HG02885 (cell line): ENCODE results near the gene CDC42BPB.

Experiments
- ATAC-seq: cut with Tn5 transposase; IDR thresholded peaks from one replicate; pipeline ENCODE4 v1.9.1; 2021; ENCODE audit warnings: mild to moderate bottlenecking; ENCODE audit not compliant: unreplicated experiment, poor library complexity

The CDC42BPB gene

DNA sequence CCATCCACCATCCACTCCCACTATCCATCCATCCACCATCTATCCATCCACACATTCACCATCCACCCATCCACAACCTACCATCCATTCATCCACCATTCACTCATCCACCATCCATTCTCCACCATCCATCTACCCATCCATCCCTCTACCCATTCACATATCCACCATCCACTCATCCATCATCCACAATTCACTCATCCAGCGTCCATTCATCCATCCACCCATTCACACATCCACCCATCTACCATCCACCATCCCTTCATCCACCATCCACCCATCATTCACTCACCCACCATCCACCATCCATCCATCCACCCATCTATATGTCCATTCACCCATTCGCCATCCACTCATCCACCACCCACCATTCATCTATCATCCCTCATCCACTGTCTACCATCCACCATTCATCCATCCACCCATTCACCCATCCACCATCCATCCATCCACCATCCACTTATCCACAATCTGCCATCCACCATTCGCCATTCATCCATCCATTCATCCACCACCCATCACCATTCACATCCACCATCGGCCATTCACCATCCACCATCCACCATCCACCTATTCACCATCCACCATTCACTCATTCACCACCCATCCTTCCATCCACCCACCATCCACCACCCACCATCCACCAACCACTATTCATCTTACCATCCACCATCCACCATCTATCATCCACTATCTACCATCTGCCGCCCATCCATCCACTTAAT is 136.9 kb downstream of the CDC42BPB start:
- no peak for ATAC-seq

DNA sequence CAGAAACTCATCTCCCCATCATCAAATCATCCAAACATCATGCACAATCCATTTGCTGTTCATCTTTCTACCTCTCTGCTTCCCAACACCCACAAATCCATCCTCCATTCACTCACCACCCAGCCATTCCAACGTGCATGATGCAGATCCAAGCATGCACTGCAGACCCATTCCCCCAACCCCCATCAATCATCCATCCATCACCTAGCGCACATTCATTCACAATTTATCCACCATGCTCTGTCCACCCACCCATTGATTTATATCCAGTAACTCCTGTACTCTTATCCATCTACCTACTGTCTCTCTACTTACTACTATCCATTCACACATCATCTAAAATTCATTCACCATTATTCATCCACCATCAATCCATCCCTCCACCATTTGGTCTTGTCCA is 138.9 kb downstream of the CDC42BPB start:
- no peak for ATAC-seq

- no peak for ATAC-seq
Observed at GRCh38 chr14:102917469-102918211, 139.7 kb downstream of the CDC42BPB start.

DNA sequence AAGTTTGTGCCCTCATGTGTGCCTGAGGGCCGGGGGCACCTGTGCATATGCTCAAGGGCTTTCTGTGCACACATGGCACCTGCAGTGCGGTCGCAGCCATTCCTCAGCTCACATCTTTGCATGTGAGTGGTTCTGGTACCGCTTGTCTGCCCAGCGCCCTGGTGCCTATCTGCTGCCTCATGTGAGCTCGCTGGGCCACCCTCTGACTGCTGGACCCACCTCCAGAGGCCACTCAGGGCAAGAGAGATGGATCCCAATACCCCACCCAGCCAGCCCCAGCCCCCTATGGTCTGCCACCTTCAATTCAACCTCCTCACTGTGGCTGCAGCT is 140.3 kb downstream of the CDC42BPB start:
- no peak for ATAC-seq

DNA sequence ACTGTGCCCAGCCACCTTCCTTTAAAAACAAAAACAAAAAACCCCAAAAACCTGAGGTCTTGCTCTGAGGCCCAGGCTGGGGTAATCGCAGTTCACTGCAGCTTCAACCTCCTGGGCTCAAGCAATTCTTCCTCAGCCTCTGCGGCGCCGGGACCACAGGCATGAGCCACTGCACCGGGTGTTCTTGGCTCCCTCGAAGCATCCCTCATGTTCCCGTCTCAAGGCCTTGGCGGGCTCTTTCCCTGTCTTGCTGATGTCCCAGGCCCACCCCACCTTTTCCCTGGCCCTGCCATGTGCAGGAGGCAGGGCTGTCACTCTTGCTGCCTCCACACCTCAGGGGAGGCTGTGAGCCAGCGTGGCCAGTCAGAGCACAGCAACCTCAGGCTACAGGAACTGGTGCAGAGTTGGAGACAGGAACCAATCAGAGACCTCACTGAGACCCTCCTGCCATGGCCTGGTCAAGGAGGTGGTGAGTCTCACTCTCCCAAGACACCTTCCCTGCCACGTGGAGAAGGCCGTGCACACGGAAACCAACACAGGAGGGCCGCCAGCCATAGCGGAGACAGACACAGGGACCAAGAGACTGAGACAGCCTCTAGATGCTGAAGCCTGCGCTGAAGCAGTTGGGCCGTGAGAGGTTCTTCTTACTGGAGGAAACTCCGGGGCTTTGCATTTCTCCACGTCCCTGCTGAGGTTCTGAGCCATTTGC is 140.8 kb downstream of the CDC42BPB start:
- ATAC-seq, result no peak

DNA sequence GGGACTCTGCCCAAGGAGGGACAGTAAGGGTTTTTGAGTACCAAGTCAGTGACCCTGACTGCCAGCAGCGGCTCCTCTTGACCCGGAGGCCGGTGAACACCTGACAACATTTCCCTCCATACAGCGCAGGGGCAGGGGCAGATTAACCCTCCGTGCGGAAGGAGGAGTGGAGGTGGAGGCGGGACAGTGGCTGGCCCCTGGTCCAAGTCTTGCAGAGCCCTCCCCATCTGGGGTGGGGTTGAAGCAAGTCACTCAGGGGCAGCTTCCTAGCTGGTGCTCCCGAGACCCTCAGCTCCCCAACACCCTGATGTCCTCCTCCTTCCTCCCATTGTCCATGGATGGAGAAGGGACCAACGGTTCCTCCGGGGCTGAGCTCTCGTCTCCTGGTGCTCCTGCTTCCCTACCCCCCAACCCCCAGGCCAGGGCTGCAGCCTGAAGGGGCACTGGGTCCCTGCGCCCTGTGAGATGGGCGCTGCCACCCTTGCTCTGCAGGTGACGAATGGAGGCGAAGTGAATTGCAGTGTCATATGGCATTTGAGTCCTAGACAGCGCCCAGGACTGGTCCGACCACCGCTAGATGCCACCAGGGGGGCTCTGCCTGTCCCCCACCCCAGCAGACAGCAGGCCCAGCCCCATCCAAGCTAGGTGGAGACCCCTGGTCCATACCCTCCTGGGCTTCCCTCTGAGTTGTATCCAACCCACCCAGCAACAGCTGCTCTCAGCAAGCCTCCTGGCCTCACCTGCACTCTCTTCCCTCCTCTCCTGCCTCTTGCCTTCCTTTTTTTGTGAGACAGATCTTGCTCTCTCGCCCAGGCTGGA is 141.8 kb downstream of the CDC42BPB start:
- ATAC-seq, result no peak

DNA sequence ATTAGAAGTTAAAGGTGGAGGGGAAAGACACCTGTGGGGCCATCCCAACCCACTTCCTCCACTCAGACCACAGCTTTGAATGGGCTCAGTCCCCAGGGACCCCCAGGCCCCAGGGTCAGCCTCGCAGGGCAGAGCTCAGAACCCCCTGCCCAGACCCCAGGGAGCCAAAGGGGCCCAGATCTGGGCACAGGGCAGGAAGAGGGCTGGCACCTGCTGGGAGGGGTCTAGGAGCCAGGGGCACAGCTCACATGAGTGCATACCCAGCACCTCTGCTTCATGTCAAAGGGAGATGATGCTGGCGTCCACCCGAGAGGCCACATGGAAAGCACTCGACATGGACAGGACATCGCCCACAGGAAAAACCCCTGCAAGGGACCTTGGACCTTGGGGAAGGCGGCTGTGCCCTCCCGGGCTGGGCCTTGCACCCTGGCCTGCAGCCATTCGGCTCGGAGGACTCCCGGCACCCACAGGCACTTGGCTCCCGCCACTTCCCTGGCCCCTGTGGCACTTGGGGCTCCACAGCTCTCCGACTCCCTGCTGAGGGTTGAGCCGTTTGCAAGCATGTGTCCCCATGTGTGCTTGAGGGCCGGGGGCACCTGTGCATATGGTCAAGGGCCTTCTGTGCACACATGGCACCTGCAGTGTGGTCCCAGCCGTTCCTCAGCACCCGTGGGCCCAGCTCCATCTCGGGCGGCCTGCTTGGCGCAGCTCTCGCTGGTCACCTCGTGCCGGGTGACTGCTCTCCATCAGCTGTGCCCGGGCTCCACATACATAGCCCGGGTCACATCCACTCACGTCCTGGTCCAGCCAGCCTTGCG is 142.7 kb downstream of the CDC42BPB start:
- no peak for ATAC-seq

DNA sequence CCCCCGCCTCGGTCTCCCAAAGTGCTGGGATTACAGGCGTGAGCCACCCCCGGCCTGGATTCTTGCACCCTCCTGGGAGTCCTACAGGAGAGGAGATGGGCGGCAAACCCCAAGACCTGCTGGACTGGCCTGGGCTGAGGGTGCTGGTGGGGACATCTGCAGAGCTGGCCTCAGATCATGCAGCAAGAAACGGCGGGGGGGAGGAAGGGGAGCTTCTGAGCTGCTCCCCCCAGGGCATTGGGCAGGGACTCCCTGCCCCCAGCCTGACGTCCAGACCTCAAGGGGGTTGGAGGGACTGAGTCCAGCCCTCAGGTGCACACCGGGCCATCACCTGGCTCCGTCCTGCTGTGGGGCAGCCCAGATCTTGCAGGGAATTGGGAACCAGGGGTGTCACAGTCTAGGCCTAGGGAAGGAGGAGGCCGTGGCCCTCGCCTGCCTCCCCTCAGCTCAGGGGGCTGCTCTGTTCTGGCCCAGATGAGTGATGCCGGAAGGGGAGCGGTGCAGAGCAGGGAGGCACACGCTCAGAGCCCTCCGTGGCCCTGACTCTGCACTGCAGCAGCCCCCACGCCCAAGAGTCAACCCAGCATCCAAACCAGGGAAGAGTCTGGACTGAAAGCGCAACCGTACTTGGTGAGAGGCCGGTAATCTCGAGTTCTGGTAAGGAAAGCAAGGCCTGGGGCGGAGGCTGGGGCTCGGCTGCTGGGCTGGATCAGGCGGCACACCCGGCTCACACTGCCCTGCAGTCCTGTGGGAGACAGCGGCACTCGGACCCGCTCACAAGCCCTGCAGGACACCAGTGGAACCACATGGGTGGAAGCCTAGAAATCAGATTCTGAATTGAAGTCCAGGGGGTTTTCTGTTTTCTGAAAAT is 143.8 kb downstream of the CDC42BPB start:
- ATAC-seq, result no peak

- no peak for ATAC-seq
Observed at GRCh38 chr14:102911991-102912761, 145.2 kb downstream of the CDC42BPB start.

- ATAC-seq, result no peak
Observed at GRCh38 chr14:102911541-102911951, 145.8 kb downstream of the CDC42BPB start.

DNA sequence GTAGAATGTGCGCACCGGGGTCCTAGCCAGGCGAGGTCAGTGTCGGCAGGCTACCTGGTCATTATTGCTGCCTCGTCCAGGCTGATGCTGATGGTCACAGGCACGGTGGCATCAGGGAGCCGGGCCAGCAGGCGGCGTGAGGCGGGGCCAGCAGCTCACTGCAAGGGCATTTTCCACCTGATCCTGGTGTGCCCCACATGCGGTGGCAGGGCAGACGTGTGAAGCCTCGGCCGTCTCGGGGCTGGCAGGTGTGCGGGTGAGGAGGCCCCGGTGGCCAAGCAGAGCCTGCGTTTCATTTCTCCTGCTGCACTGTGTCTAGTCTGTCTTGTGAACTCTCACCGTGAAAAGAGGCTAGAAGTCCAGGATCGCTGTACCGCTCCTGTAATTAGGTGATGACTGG is 146.9 kb downstream of the CDC42BPB start:
- ATAC-seq, result no peak

DNA sequence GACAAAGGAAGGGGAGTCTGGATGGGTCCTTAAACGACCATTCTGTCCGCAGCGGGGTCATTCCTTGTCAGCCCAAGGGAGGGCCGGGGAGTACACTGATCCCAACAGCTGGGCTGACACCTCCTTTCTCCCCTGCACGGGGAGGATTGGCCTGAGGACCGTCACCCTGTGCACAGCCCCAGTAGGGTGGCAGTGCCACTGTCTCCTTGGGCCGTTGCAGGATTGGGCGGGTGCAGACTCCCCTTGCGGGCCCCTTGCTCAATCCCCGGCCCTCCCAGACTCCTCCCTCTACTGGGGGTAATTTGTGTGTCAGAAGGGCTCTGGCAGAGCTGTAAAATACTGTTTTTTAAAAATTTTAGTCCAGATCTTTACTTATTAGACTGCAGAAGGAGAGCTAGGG is 147.4 kb downstream of the CDC42BPB start:
- no peak for ATAC-seq

DNA sequence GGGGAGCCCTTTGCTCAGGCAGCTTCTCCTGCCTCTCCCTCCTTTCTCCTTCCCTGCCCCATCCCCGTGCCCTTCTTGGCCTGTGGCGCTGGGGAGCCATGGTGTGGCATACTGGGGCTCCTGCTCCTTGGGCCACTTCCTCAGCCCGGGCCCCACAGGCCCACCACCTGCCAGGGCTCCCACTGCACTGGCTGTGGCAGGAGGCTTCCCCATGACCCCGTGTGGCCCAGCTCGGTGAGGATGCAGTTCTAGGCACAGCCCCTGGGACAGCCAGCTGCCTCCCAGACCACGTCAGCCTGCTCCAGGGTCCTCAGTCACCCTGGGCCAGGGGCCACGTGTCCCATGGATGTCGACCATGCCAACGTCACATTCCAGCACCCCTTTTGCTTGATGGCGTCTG is 147.9 kb downstream of the CDC42BPB start:
- no peak for ATAC-seq

DNA sequence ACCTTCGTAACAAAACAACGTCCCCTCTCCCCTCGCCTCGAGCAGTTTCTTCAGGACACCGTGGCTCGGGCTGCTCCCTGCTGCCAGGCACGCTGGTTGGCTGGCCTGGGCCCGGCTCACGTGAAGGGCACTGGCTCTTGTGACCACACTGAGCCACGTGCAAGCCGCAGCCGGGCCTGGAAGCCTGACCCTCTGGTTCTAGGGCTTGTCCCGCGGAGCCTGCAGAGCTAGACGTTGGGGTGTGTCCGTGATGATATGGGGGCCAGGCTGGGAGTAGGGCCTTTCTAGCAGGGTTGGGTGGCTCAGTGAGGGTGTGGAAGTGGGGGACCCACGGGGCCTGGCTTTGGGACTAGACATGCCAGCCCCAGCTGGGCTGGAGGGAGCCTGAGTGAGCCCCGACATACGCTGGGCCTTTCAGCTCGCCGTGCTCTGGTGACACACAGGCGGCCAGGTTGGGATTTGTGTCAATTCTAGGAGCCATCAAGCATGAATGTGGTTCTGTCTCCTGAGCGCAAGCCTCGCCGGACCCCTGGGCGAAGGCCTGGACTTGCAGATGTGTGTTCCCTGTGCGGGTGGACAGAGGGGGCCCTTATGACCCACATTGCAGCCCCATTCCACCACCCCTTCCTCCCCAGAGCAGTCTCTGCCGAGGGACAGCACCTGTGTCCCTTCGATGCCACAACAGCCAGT is 148.4 kb downstream of the CDC42BPB start:
- ATAC-seq, result no peak

DNA sequence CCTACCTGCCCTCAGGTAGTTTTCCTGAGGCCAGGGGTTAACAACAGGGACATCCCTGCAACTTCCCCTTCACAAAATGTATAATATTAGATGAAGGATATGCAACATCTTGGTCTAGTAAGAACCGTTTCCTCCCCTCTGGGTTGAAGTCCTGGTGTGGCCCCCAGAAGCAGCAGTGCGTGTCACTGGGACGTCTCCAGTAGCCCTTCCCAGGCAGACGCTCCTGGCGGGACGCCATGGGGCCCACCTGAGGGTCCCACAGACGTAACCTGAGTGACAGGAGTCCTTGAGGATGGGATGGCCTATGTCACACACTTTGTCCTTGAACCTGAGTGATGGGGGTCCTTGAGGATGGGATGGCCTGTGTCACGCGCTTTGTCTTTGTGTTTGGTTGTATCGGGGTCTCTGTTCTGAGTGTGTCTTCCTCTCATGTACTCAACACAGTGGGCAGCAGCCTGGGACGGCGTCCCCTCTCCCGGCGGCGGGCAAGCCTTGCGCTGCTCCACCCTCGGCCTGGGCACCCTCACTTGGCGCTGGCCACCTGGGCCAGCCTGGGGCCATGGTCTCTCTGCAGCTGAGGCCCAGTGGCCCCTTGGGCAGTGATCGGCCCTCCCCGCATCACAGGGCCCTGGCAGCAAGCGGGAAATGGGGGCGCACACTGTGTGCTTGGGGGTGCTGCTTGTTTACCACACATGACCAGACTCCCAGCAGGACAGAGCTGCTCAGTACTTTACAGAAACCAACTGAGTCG is 149.2 kb downstream of the CDC42BPB start:
- ATAC-seq, result no peak

GRCh38 chr14:102907303-102907844 is 150.0 kb downstream of the CDC42BPB start:
- no peak for ATAC-seq
